ENCODE measurements around the gene PDZRN3. TPM values are rescaled to one million over a fixed set of nuclear protein-coding genes. Genes with fewer than 3 reads are reported as not detected.

The PDZRN3 gene
- total and polyA plus RNA-seq, 7 experiments from 2014 or later, result not detected

GRCh38 chr3:73509816-73510215 lies 114.9 kb downstream of the PDZRN3 start:
- H3K4me3 Mint-ChIP-seq, result no peak overlapping the region
- DNase-seq (no peak), ATAC-seq (no peak)
- Histone ChIP-seq H3K9me3 (ENCODE audit: control insufficient read depth in 2 of 3, low read length in 3 of 3) (no peaks in the 10 kb centered on the region), H3K27me3 (ENCODE audit: control insufficient read depth in 2 of 2, insufficient read depth in 2 of 2, low read length in 2 of 2) (no peaks in the 10 kb centered on the region), H3K4me3 (ENCODE audit: low read length) (no peak overlapping the region), H3K36me3 (ENCODE audit: control insufficient read depth in 2 of 3, insufficient read depth in 3 of 3, low read length in 3 of 3) (no peaks in the 10 kb centered on the region), H3K4me1 (ENCODE audit: control insufficient read depth in 2 of 2, insufficient read depth in 2 of 2, low read length in 2 of 2) (no peaks in the 10 kb centered on the region), H3K27ac (ENCODE audit: low read depth, low read length) (no peak overlapping the region)
- ChIA-PET CTCF (interaction anchor here (0.6 kb wide), 1 partner anchor 1308 kb away, joined by 6 read pairs; no protein-coding TSS in a partner anchor), POLR2A (no interaction called here)
- no peaks in the 10 kb centered on the region for H3K9me3 Mint-ChIP-seq
- H3K27me3 Mint-ChIP-seq, result peaks cover 3 to 12% (median 6%) of the 10 kb centered on the region in 5 donors
- no peak overlapping the region for H3K27ac Mint-ChIP-seq
- no peaks in the 10 kb centered on the region for H3K36me3 Mint-ChIP-seq
- H3K4me1 Mint-ChIP-seq, result no peaks in the 10 kb centered on the region
- intact Hi-C loops (cut with micrococcal nuclease), result no loop called here

GRCh38 chr3:73509066-73509465 lies 115.7 kb downstream of the PDZRN3 start:
- Mint-ChIP-seq H3K4me1 (no peaks in the 10 kb centered on the region), H3K27ac (no peak overlapping the region), H3K4me3 (no peak overlapping the region), H3K9me3 (no peaks in the 10 kb centered on the region), H3K36me3 (no peaks in the 10 kb centered on the region), H3K27me3 (peaks cover 3 to 12% (median 6%) of the 10 kb centered on the region in 5 donors)
- Histone ChIP-seq H3K4me3 (ENCODE audit: low read length) (no peak overlapping the region), H3K27ac (ENCODE audit: low read depth, low read length) (no peak overlapping the region), H3K9me3 (ENCODE audit: control insufficient read depth in 2 of 3, low read length in 3 of 3) (no peaks in the 10 kb centered on the region), H3K4me1 (ENCODE audit: control insufficient read depth in 2 of 2, insufficient read depth in 2 of 2, low read length in 2 of 2) (no peaks in the 10 kb centered on the region), H3K36me3 (ENCODE audit: control insufficient read depth in 2 of 3, insufficient read depth in 3 of 3, low read length in 3 of 3) (no peaks in the 10 kb centered on the region), H3K27me3 (ENCODE audit: control insufficient read depth in 2 of 2, insufficient read depth in 2 of 2, low read length in 2 of 2) (no peaks in the 10 kb centered on the region)
- intact Hi-C loops (cut with micrococcal nuclease), result no loop called here
- POLR2A ChIA-PET, result no interaction called here
- DNase-seq (no peak), ATAC-seq (no peak)
- CTCF ChIA-PET, result no interaction called here

GRCh38 chr3:73508330-73508954 lies 116.3 kb downstream of the PDZRN3 start:
- POLR2A ChIA-PET, result no interaction called here
- CTCF ChIA-PET, result interaction anchor here (0.6 kb wide), 1 partner anchor 13 kb away, joined by 3 read pairs; no protein-coding TSS in a partner anchor
- ATAC-seq, result no peak

GRCh38 chr3:73504852-73505251 lies 119.9 kb downstream of the PDZRN3 start:
- CTCF ChIA-PET, result no interaction called here
- Histone ChIP-seq H3K9me3 (ENCODE audit: control insufficient read depth in 2 of 3, low read length in 3 of 3) (no peaks in the 10 kb centered on the region), H3K27me3 (ENCODE audit: control insufficient read depth in 2 of 2, insufficient read depth in 2 of 2, low read length in 2 of 2) (no peaks in the 10 kb centered on the region), H3K4me1 (ENCODE audit: control insufficient read depth in 2 of 2, insufficient read depth in 2 of 2, low read length in 2 of 2) (no peaks in the 10 kb centered on the region), H3K4me3 (ENCODE audit: low read length) (no peak overlapping the region), H3K27ac (ENCODE audit: low read depth, low read length) (no peak overlapping the region), H3K36me3 (ENCODE audit: control insufficient read depth in 2 of 3, insufficient read depth in 3 of 3, low read length in 3 of 3) (no peaks in the 10 kb centered on the region)
- ATAC-seq (no peak), DNase-seq (no peak)
- intact Hi-C loops (cut with micrococcal nuclease), result no loop called here
- H3K4me1 Mint-ChIP-seq, result no peaks in the 10 kb centered on the region
- no peak overlapping the region for H3K27ac Mint-ChIP-seq
- H3K27me3 Mint-ChIP-seq, result peaks cover 4 to 27% (median 19%) of the 10 kb centered on the region in 5 donors
- H3K36me3 Mint-ChIP-seq, result no peaks in the 10 kb centered on the region
- H3K4me3 Mint-ChIP-seq, result no peak overlapping the region
- POLR2A ChIA-PET, result no interaction called here
- H3K9me3 Mint-ChIP-seq, result no peaks in the 10 kb centered on the region

More at GRCh38 chr3:73508330-73508954, 116.3 kb downstream of the PDZRN3 start:
- Histone ChIP-seq H3K27me3 (ENCODE audit: control insufficient read depth in 2 of 2, insufficient read depth in 2 of 2, low read length in 2 of 2) (no peaks in the 10 kb centered on the region), H3K36me3 (ENCODE audit: control insufficient read depth in 2 of 3, insufficient read depth in 3 of 3, low read length in 3 of 3) (no peaks in the 10 kb centered on the region), H3K27ac (ENCODE audit: low read depth, low read length) (no peak overlapping the region), H3K4me3 (ENCODE audit: low read length) (no peak overlapping the region), H3K4me1 (ENCODE audit: control insufficient read depth in 2 of 2, insufficient read depth in 2 of 2, low read length in 2 of 2) (no peaks in the 10 kb centered on the region), H3K9me3 (ENCODE audit: control insufficient read depth in 2 of 3, low read length in 3 of 3) (no peaks in the 10 kb centered on the region)
- DNase-seq, result peak in 4 of 9 donors; percentile 10 to 30 (median 18)
- Mint-ChIP-seq H3K9me3 (no peaks in the 10 kb centered on the region), H3K27me3 (peaks cover 4 to 13% (median 6%) of the 10 kb centered on the region in 5 donors), H3K4me1 (no peaks in the 10 kb centered on the region), H3K36me3 (no peaks in the 10 kb centered on the region), H3K27ac (no peak overlapping the region), H3K4me3 (no peak overlapping the region)
- intact Hi-C loops (cut with micrococcal nuclease), result no loop called here

GRCh38 chr3:73504239-73504638 lies 120.5 kb downstream of the PDZRN3 start:
- Histone ChIP-seq H3K36me3 (ENCODE audit: control insufficient read depth in 2 of 3, insufficient read depth in 3 of 3, low read length in 3 of 3) (no peaks in the 10 kb centered on the region), H3K4me1 (ENCODE audit: control insufficient read depth in 2 of 2, insufficient read depth in 2 of 2, low read length in 2 of 2) (no peaks in the 10 kb centered on the region), H3K27ac (ENCODE audit: low read depth, low read length) (no peak overlapping the region), H3K4me3 (ENCODE audit: low read length) (no peak overlapping the region), H3K9me3 (ENCODE audit: control insufficient read depth in 2 of 3, low read length in 3 of 3) (no peaks in the 10 kb centered on the region), H3K27me3 (ENCODE audit: control insufficient read depth in 2 of 2, insufficient read depth in 2 of 2, low read length in 2 of 2) (no peaks in the 10 kb centered on the region)
- ChIA-PET POLR2A (no interaction called here), CTCF (no interaction called here)
- Mint-ChIP-seq H3K9me3 (no peaks in the 10 kb centered on the region), H3K36me3 (no peaks in the 10 kb centered on the region), H3K4me3 (no peak overlapping the region), H3K4me1 (no peaks in the 10 kb centered on the region), H3K27ac (no peak overlapping the region), H3K27me3 (peaks cover 4 to 27% (median 19%) of the 10 kb centered on the region in 5 donors)
- intact Hi-C loops (cut with micrococcal nuclease), result no loop called here
- no peak for ATAC-seq
- no peak for DNase-seq

GRCh38 chr3:73503781-73504180 lies 121.0 kb downstream of the PDZRN3 start:
- Mint-ChIP-seq H3K27ac (no peak overlapping the region), H3K4me1 (no peaks in the 10 kb centered on the region), H3K9me3 (no peaks in the 10 kb centered on the region), H3K27me3 (peaks cover 4 to 27% (median 19%) of the 10 kb centered on the region in 5 donors), H3K36me3 (no peaks in the 10 kb centered on the region), H3K4me3 (no peak overlapping the region)
- DNase-seq, result no peak
- no peak for ATAC-seq
- Histone ChIP-seq H3K4me3 (ENCODE audit: low read length) (no peak overlapping the region), H3K27me3 (ENCODE audit: control insufficient read depth in 2 of 2, insufficient read depth in 2 of 2, low read length in 2 of 2) (no peaks in the 10 kb centered on the region), H3K36me3 (ENCODE audit: control insufficient read depth in 2 of 3, insufficient read depth in 3 of 3, low read length in 3 of 3) (no peaks in the 10 kb centered on the region), H3K4me1 (ENCODE audit: control insufficient read depth in 2 of 2, insufficient read depth in 2 of 2, low read length in 2 of 2) (no peaks in the 10 kb centered on the region), H3K9me3 (ENCODE audit: control insufficient read depth in 2 of 3, low read length in 3 of 3) (no peaks in the 10 kb centered on the region), H3K27ac (ENCODE audit: low read depth, low read length) (no peak overlapping the region)
- POLR2A ChIA-PET, result no interaction called here
- intact Hi-C loops (cut with micrococcal nuclease), result no loop called here
- CTCF ChIA-PET, result no interaction called here

Data from naive thymus-derived CD4-positive, alpha-beta T cell (primary cell).